HEK293 (cell line): ENCODE data around the gene IRF2.

Source experiments
- CTCF ChIA-PET: fragments of 350-600 bp; formaldehyde crosslinking; extraction: SDS; loops from one replicate; lab custom pipeline; 2021; ENCODE audit warnings: antibody characterized with exemption; lab: Yijun Ruan, JAX
- POLR2A ChIA-PET: fragments of 300-600 bp; formaldehyde crosslinking; extraction: SDS; loops from one replicate; lab custom pipeline; 2020; ENCODE audit warnings: antibody characterized with exemption, inconsistent platforms; lab: Yijun Ruan, JAX
- H3K27ac ChIP-seq: fragments of 200-500 bp; sonication (Bioruptor generic); 2 replicates; pipeline ENCODE4 v1.5.1; 2014; ENCODE audit warnings: low read depth, low read length, control low read depth, inconsistent platforms; ENCODE audit errors: extremely low read depth
- H3K36me3 ChIP-seq, 2 experiments: fragments of 200-500 bp in 1 of 2; sonication (Bioruptor generic) in 1 of 2; 1 replicate in 1 of 2; 2 replicates in 1 of 2; pipeline ENCODE4 v1.5.1; 2014 to 2017; ENCODE audit warnings: inconsistent platforms in 2 of 2, low read length in 2 of 2; ENCODE audit not compliant: control insufficient read depth in 2 of 2, insufficient read depth in 1 of 2
- H3K4me1 ChIP-seq: fragments of 200-500 bp; sonication (Bioruptor generic); 2 replicates; pipeline ENCODE4 v1.5.1; 2014; ENCODE audit warnings: mild to moderate bottlenecking, low read length, inconsistent platforms; ENCODE audit not compliant: control insufficient read depth, insufficient read depth
- H3K4me3 ChIP-seq: 2 replicates; pipeline ENCODE4 v1.5.1; 2011; ENCODE audit warnings: low read depth, mild to moderate bottlenecking, control low read depth, low read length, moderate library complexity
- H3K9me3 ChIP-seq: fragments of 200-500 bp; sonication (Bioruptor generic); 2 replicates; pipeline ENCODE4 v1.5.1; 2014; ENCODE audit warnings: low read depth, low read length, inconsistent platforms; ENCODE audit not compliant: control insufficient read depth, insufficient read depth
- GLI2 ChIP-seq: fragments of 450-650 bp; formaldehyde crosslinking; IDR thresholded peaks from 2 replicates; pipeline ENCODE4; 2017; ENCODE audit warnings: missing biosample characterization, missing genetic modification characterization, low read depth, borderline replicate concordance
- IKZF3 ChIP-seq: fragments of 450-650 bp; IDR thresholded peaks from 2 replicates; pipeline ENCODE4 v1.5.0; 2018; ENCODE audit warnings: missing biosample characterization, mild to moderate bottlenecking, missing genetic modification characterization, moderate library complexity
- KLF16 ChIP-seq: fragments of 450-650 bp; formaldehyde crosslinking; IDR thresholded peaks from 2 replicates; pipeline ENCODE4 v1.5.1; 2017; ENCODE audit warnings: missing biosample characterization, missing genetic modification characterization
- PRDM1 ChIP-seq: fragments of 450-650 bp; formaldehyde crosslinking; IDR thresholded peaks from 2 replicates; pipeline ENCODE4; 2016; ENCODE audit warnings: missing biosample characterization, missing genetic modification characterization
- TCF7L2 ChIP-seq: IDR thresholded peaks from 2 replicates; pipeline ENCODE4 v1.6.1; 2011; ENCODE audit warnings: low read depth, mild to moderate bottlenecking, inconsistent platforms, low read length, moderate library complexity, borderline replicate concordance
- ZBTB7A ChIP-seq: fragments of 450-650 bp; formaldehyde crosslinking; IDR thresholded peaks from 2 replicates; pipeline ENCODE4 v1.5.1; 2016; ENCODE audit warnings: low read depth, missing biosample characterization, missing genetic modification characterization
- ZFP69B ChIP-seq: fragments of 450-650 bp; formaldehyde crosslinking; IDR thresholded peaks from 2 replicates; pipeline ENCODE4 v1.5.1; 2016; ENCODE audit warnings: missing biosample characterization, missing genetic modification characterization
- ZNF121 ChIP-seq: fragments of 450-650 bp; formaldehyde crosslinking; IDR thresholded peaks from 2 replicates; pipeline ENCODE4 v1.5.1; 2016; ENCODE audit warnings: missing biosample characterization, missing genetic modification characterization
- ZNF214 ChIP-seq: fragments of 450-650 bp; formaldehyde crosslinking; IDR thresholded peaks from 2 replicates; pipeline ENCODE4 v1.5.1; 2017; ENCODE audit warnings: missing biosample characterization, mild to moderate bottlenecking, missing genetic modification characterization, borderline replicate concordance
- ZNF239 ChIP-seq: fragments of 450-650 bp; formaldehyde crosslinking; IDR thresholded peaks from 2 replicates; pipeline ENCODE4 v1.5.1; 2016; ENCODE audit warnings: missing biosample characterization, missing genetic modification characterization
- ZNF354C ChIP-seq: fragments of 450-650 bp; formaldehyde crosslinking; IDR thresholded peaks from 2 replicates; pipeline ENCODE4 v1.5.1; 2016; ENCODE audit warnings: missing biosample characterization, missing genetic modification characterization, low read depth, borderline replicate concordance
- ZNF404 ChIP-seq: fragments of 450-650 bp; formaldehyde crosslinking; IDR thresholded peaks from 2 replicates; pipeline ENCODE4 v1.5.1; 2017; ENCODE audit warnings: missing biosample characterization, missing genetic modification characterization
- ZNF423 ChIP-seq: fragments of 450-650 bp; formaldehyde crosslinking; IDR thresholded peaks from 2 replicates; pipeline ENCODE4 v1.5.1; 2016; ENCODE audit warnings: missing biosample characterization, missing genetic modification characterization
- ZNF449 ChIP-seq: fragments of 450-650 bp; formaldehyde crosslinking; IDR thresholded peaks from 2 replicates; pipeline ENCODE4 v1.5.1; 2017; ENCODE audit warnings: missing biosample characterization, mild to moderate bottlenecking, missing genetic modification characterization, moderate library complexity
- ZNF529 ChIP-seq: fragments of 450-650 bp; formaldehyde crosslinking; IDR thresholded peaks from 2 replicates; pipeline ENCODE4 v1.5.1; 2017; ENCODE audit warnings: missing genetic modification characterization, missing biosample characterization; ENCODE audit not compliant: insufficient replicate concordance
- ZNF768 ChIP-seq: fragments of 450-650 bp; formaldehyde crosslinking; IDR thresholded peaks from 2 replicates; pipeline ENCODE4 v1.5.1; 2018; ENCODE audit warnings: missing biosample characterization, mild to moderate bottlenecking, missing genetic modification characterization
- ZNF843 ChIP-seq: fragments of 450-650 bp; formaldehyde crosslinking; IDR thresholded peaks from 2 replicates; pipeline ENCODE4 v1.5.1; 2016; ENCODE audit warnings: missing biosample characterization, missing genetic modification characterization
- TF ChIP-seq, protein P1 (sequence below): fragments of 450-650 bp; formaldehyde crosslinking; IDR thresholded peaks from 2 replicates; pipeline ENCODE4 v1.5.1; 2016; ENCODE audit warnings: missing biosample characterization, missing genetic modification characterization
- TF ChIP-seq, protein P2 (sequence below): fragments of 450-650 bp; formaldehyde crosslinking; IDR thresholded peaks from 2 replicates; pipeline ENCODE4 v1.5.1; 2016; ENCODE audit warnings: missing biosample characterization, missing genetic modification characterization, borderline replicate concordance
- TF ChIP-seq, protein P3 (sequence below): fragments of 450-650 bp; formaldehyde crosslinking; IDR thresholded peaks from 2 replicates; pipeline ENCODE4 v1.5.1; 2016; ENCODE audit warnings: missing biosample characterization, missing genetic modification characterization

The IRF2 gene

GRCh38 chr4:184438375-184438774, 36.0 kb downstream of the IRF2 start:
- Histone ChIP-seq H3K27ac (no peak overlapping the region), H3K4me1 (no peaks in the 10 kb centered on the region), H3K4me3 (no peak overlapping the region), H3K9me3 (no peaks in the 10 kb centered on the region)
- ChIA-PET CTCF (no interaction called here), POLR2A (no interaction called here)
- TF ChIP-seq ZNF843 (tag by site-specific recombination) = no peak
- TF ChIP-seq ZNF529 (tag by site-specific recombination) = no peak
- no peak for TF ChIP-seq IKZF3 (tag by site-specific recombination)
- TF ChIP-seq, protein P1, sequence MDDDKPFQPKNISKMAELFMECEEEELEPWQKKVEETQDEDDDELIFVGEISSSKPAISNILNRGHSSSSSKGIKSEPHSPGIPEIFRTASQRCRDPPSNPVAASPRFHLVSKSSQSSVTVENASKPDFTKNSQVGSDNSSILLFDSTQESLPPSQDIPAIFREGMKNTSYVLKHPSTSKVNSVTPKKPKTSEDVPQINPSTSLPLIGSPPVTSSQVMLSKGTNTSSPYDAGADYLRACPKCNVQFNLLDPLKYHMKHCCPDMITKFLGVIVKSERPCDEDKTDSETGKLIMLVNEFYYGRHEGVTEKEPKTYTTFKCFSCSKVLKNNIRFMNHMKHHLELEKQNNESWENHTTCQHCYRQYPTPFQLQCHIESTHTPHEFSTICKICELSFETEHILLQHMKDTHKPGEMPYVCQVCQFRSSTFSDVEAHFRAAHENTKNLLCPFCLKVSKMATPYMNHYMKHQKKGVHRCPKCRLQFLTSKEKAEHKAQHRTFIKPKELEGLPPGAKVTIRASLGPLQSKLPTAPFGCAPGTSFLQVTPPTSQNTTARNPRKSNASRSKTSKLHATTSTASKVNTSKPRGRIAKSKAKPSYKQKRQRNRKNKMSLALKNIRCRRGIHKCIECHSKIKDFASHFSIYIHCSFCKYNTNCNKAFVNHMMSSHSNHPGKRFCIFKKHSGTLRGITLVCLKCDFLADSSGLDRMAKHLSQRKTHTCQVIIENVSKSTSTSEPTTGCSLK (tag by site-specific recombination) = no peak
- TF ChIP-seq ZNF121 (tag by site-specific recombination) = no peak
- no peak for TF ChIP-seq ZNF214 (tag by site-specific recombination)
- TF ChIP-seq, protein P2, sequence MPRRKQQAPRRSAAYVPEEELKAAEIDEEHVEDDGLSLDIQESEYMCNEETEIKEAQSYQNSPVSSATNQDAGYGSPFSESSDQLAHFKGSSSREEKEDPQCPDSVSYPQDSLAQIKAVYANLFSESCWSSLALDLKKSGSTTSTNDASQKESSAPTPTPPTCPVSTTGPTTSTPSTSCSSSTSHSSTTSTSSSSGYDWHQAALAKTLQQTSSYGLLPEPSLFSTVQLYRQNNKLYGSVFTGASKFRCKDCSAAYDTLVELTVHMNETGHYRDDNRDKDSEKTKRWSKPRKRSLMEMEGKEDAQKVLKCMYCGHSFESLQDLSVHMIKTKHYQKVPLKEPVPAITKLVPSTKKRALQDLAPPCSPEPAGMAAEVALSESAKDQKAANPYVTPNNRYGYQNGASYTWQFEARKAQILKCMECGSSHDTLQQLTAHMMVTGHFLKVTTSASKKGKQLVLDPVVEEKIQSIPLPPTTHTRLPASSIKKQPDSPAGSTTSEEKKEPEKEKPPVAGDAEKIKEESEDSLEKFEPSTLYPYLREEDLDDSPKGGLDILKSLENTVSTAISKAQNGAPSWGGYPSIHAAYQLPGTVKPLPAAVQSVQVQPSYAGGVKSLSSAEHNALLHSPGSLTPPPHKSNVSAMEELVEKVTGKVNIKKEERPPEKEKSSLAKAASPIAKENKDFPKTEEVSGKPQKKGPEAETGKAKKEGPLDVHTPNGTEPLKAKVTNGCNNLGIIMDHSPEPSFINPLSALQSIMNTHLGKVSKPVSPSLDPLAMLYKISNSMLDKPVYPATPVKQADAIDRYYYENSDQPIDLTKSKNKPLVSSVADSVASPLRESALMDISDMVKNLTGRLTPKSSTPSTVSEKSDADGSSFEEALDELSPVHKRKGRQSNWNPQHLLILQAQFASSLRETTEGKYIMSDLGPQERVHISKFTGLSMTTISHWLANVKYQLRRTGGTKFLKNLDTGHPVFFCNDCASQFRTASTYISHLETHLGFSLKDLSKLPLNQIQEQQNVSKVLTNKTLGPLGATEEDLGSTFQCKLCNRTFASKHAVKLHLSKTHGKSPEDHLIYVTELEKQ (tag by site-specific recombination) = no peak
- TF ChIP-seq ZNF423 (tag by site-specific recombination) = no peak
- TF ChIP-seq, protein P3, sequence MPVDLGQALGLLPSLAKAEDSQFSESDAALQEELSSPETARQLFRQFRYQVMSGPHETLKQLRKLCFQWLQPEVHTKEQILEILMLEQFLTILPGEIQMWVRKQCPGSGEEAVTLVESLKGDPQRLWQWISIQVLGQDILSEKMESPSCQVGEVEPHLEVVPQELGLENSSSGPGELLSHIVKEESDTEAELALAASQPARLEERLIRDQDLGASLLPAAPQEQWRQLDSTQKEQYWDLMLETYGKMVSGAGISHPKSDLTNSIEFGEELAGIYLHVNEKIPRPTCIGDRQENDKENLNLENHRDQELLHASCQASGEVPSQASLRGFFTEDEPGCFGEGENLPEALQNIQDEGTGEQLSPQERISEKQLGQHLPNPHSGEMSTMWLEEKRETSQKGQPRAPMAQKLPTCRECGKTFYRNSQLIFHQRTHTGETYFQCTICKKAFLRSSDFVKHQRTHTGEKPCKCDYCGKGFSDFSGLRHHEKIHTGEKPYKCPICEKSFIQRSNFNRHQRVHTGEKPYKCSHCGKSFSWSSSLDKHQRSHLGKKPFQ (tag by site-specific recombination) = no peak
- TF ChIP-seq, all 188 proteins: peak for 0
- no peaks in the 10 kb centered on the region for H3K36me3 ChIP-seq

DNA sequence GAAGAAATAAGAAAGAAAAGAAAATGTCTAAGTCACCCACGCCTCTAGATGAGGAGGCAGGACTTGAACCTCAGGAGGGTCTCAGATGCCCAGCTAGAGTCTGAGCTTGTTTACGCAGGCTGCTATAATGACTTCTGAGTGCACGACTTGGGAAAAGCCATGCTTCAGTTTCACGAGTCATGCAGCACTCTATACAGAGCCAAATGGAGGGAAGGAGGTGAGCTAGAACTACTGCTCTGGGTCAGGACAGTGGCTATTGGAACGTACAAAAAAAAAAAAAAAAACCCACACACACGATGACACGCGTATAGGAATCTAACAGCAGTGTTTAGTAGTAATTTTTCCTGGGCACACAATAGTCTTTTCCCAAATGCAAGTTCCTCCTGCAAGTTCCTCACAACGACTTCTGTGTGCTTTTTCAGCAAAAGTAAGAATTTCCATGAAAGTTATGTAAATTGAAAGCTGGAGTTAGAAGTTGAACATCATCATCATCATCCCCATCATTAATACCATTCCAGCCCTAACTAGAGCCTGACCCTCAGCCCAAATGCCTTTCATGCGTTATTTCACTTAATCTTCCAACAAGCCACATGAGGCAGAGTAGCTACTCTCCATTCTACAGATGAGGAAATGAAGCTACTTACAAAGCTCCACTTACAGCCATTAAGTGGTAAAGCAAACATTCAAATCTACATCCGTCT, 36.6 kb downstream of the IRF2 start:
- no peak overlapping the region for H3K4me3 ChIP-seq
- POLR2A ChIA-PET = no interaction called here
- TF ChIP-seq PRDM1 (tag by site-specific recombination) = 0 out of 2 replicates have a peak, but pooled peaks have one; percentile 25
- TF ChIP-seq TCF7L2 = no peak
- H3K27ac ChIP-seq = no peak overlapping the region
- H3K4me1 ChIP-seq = no peaks in the 10 kb centered on the region
- no peaks in the 10 kb centered on the region for H3K36me3 ChIP-seq
- H3K9me3 ChIP-seq = no peaks in the 10 kb centered on the region
- CTCF ChIA-PET = no interaction called here

GRCh38 chr4:184434501-184435066, 39.8 kb downstream of the IRF2 start:
- Histone ChIP-seq H3K36me3 (no peaks in the 10 kb centered on the region), H3K4me3 (no peak overlapping the region), H3K9me3 (no peaks in the 10 kb centered on the region), H3K4me1 (no peaks in the 10 kb centered on the region), H3K27ac (no peak overlapping the region)
- CTCF ChIA-PET = no interaction called here
- POLR2A ChIA-PET = no interaction called here
- TF ChIP-seq ZNF449 (tag by site-specific recombination) (no peak), ZNF354C (tag by site-specific recombination) (no peak), GLI2 (tag by site-specific recombination) (no peak), ZBTB7A (no peak), ZNF404 (tag by site-specific recombination) (no peak), ZFP69B (tag by site-specific recombination) (no peak), ZNF239 (tag by site-specific recombination) (no peak), ZNF768 (no peak), KLF16 (tag by site-specific recombination) (no peak)
